Stomach (tissue), 9 donors: ENCODE measurements around the gene KLHL29. TPM values are rescaled to one million over a fixed set of nuclear protein-coding genes. Genes with fewer than 3 reads are reported as not detected.

ENCODE experiments used
- DNase-seq, 2 donors: peaks; one replicate each; pipeline versions ENCODE4 v3.0.0 to v3.0.0-alpha.2; 2013 to 2019
- H3K27ac ChIP-seq, 5 donors: fragments of 200-600 bp in 4 of 5; sonication (generic) in 4 of 5; one replicate each; pipeline ENCODE4 v1.5.1; 2013 to 2019; ENCODE audit warnings: mild to moderate bottlenecking in 1 of 5, moderate library complexity in 1 of 5
- H3K27me3 ChIP-seq, 3 donors: fragments of 200-600 bp; sonication (generic); one replicate each; pipeline ENCODE4 v1.5.1; 2017 to 2019; ENCODE audit warnings: mixed run types in 1 of 3
- H3K36me3 ChIP-seq, 4 donors: fragments of 200-600 bp; sonication (generic); 1 replicate in 3 of 4; 2 replicates in 1 of 4; pipeline ENCODE4 v1.5.1; 2016 to 2019
- H3K4me1 ChIP-seq, 4 donors: fragments of 200-600 bp; sonication (generic); one replicate each; pipeline ENCODE4 v1.5.1; 2016 to 2019
- H3K4me3 ChIP-seq, 4 donors: fragments of 200-600 bp; sonication (generic) in 3 of 4; one replicate each; pipeline ENCODE4 v1.5.1; 2016 to 2019; ENCODE audit warnings: mild to moderate bottlenecking in 1 of 4
- H3K9me3 ChIP-seq, 4 donors: fragments of 200-600 bp; sonication (generic); one replicate each; pipeline ENCODE4 v1.5.1; 2016 to 2019
- CTCF ChIP-seq, 7 experiments: fragments of 450-650 bp in 4 of 7; fragments of 200-600 bp in 3 of 7; sonication (generic) in 3 of 7; IDR thresholded peaks; one replicate each; pipeline ENCODE4 v1.5.1; 2016 to 2019; ENCODE audit warnings: antibody characterized with exemption in 7 of 7, control low read depth in 2 of 7, mild to moderate bottlenecking in 1 of 7
- EP300 ChIP-seq: sonication (generic); formaldehyde crosslinking; IDR thresholded peaks from one replicate; pipeline ENCODE4 v1.6.1; 2017; ENCODE audit warnings: antibody characterized with exemption
- POLR2A ChIP-seq, 4 donors: fragments of 450-650 bp; IDR thresholded peaks; one replicate each; pipeline ENCODE4 v1.6.1; 2016; ENCODE audit warnings: antibody characterized with exemption in 4 of 4, control low read depth in 2 of 4, mild to moderate bottlenecking in 1 of 4, moderate library complexity in 1 of 4
- POLR2AphosphoS5 ChIP-seq, 3 donors: sonication (generic); formaldehyde crosslinking; IDR thresholded peaks; one replicate each; pipeline ENCODE4 v1.6.1; 2016; ENCODE audit warnings: antibody characterized with exemption in 3 of 3
- whole genome bisulfite sequencing, 5 donors: extraction: QIAGEN DNeasy Blood & Tissue Kit in 3 of 5; methylation state at CpG; one replicate each; pipeline versions ENCODE4 v1.1.5 to v1.1.7; 2013 to 2018; 5-methylcytosine and 5-hydroxymethylcytosine counted together
- intact Hi-C: fragments of 100-400 bp; cut with DNase I; formaldehyde crosslinking; loops from one replicate; pipeline ENCODE4 v1.15.1; 2023; ENCODE audit warnings: low total_unique reads
- polyA plus RNA-seq, 3 donors: library from polyadenylated mRNA; stranded (reverse); fragments of 200-250 nt; gene quantifications; one replicate each; pipeline ENCODE4 v1.2.3, GENCODE V29; 2013
- total RNA-seq, 5 donors: library from RNA; depleted of rRNA; stranded (reverse); fragments of >200 nt; gene quantifications; one replicate each; pipeline versions ENCODE4 v1.1.0 to v1.2.3, GENCODE V29; 2014 to 2016
- donor health status: healthy with polysubstance abuse.
- donor health status: Bipolar disorder and iron deficiency.
- donor health status: healthy.

Gene KLHL29
- total and polyA plus RNA-seq, 8 donors, result under 0.01 to 6.6 (median 1.3) TPM

GRCh38 chr2:23385748-23386338 is 864 bp downstream of the KLHL29 start:
- Histone ChIP-seq H3K36me3 (no peaks in the 10 kb centered on the region), H3K27me3 (peaks cover 0 to 68% (median 26%) of the 10 kb centered on the region in 3 donors), H3K4me3 (peak overlapping the region; percentile 71 to 85 (median 72)), H3K4me1 (peaks cover 15 to 38% (median 25%) of the 10 kb centered on the region in 4 donors), H3K27ac (peak overlapping the region; percentile 78 to 95 (median 82)), H3K9me3 (no peaks in the 10 kb centered on the region)
- TF ChIP-seq POLR2AphosphoS5 (IDR thresholded peaks at IDR 0.05) (no peak), CTCF (IDR thresholded peaks at IDR 0.05) (no peak), POLR2A (IDR thresholded peaks at IDR 0.05) (no peak), EP300 (no peak)
- intact Hi-C loops, result no loop called here
- DNase-seq, result peak in 1 of 2 donors; percentile 51
- 1 to 5% (median 2%) methylated on average over 9 to 63 of the region's 63 CpGs for WGBS, 5 donors

- H3K4me1 ChIP-seq, result peaks cover 15 to 32% (median 24%) of the 10 kb centered on the region in 4 donors
- peaks cover 0 to 75% (median 26%) of the 10 kb centered on the region in 3 donors for H3K27me3 ChIP-seq
- intact Hi-C loops, result no loop called here
- TF ChIP-seq CTCF (IDR thresholded peaks at IDR 0.05) (no peak), EP300 (no peak), POLR2AphosphoS5 (IDR thresholded peaks at IDR 0.05) (no peak), POLR2A (IDR thresholded peaks at IDR 0.05) (no peak)
- no peaks in the 10 kb centered on the region for H3K36me3 ChIP-seq
- peak overlapping the region; percentile 71 to 85 (median 72) for H3K4me3 ChIP-seq
- DNase-seq, result peak in 1 of 2 donors; percentile 68
- WGBS, 5 donors, result 0 to 1% (median 1%) methylated on average over 41 to 91 of the region's 91 CpGs
- no peaks in the 10 kb centered on the region for H3K9me3 ChIP-seq
- H3K27ac ChIP-seq, result peak overlapping the region in 4 of 5 donors; percentile 4 to 95 (median 84)
Observed at GRCh38 chr2:23386339-23387220, 1.6 kb downstream of the KLHL29 start.

- H3K9me3 ChIP-seq, result no peaks in the 10 kb centered on the region
- WGBS, 5 donors, result 4 to 12% (median 4%) methylated on average over 9 of the region's 9 CpGs
- H3K27me3 ChIP-seq, result peaks cover 0 to 77% (median 26%) of the 10 kb centered on the region in 3 donors
- peak overlapping the region in 3 of 5 donors; percentile 82 to 95 (median 86) for H3K27ac ChIP-seq
- peak overlapping the region; percentile 71 to 85 (median 72) for H3K4me3 ChIP-seq
- no peak for DNase-seq
- H3K4me1 ChIP-seq, result peaks cover 15 to 31% (median 24%) of the 10 kb centered on the region in 4 donors
- no peaks in the 10 kb centered on the region for H3K36me3 ChIP-seq
- no peak for TF ChIP-seq POLR2AphosphoS5 (IDR thresholded peaks at IDR 0.05)
- TF ChIP-seq EP300, result no peak
- no peak for TF ChIP-seq POLR2A (IDR thresholded peaks at IDR 0.05)
- no peak for TF ChIP-seq CTCF (IDR thresholded peaks at IDR 0.05)
- intact Hi-C loops, result no loop called here
Observed at GRCh38 chr2:23387221-23387550, 2.2 kb downstream of the KLHL29 start.

GRCh38 chr2:23387845-23388244 is 2.9 kb downstream of the KLHL29 start:
- TF ChIP-seq CTCF (IDR thresholded peaks at IDR 0.05) (no peak), EP300 (no peak), POLR2AphosphoS5 (IDR thresholded peaks at IDR 0.05) (no peak), POLR2A (IDR thresholded peaks at IDR 0.05) (no peak)
- WGBS, 5 donors, result 54 to 70% (median 61%) methylated on average over 3 of the region's 3 CpGs
- Histone ChIP-seq H3K27me3 (peaks cover 0 to 73% (median 26%) of the 10 kb centered on the region in 3 donors), H3K27ac (peak overlapping the region in 1 of 5 donors; percentile 95), H3K4me1 (peaks cover 15 to 36% (median 24%) of the 10 kb centered on the region in 4 donors), H3K9me3 (no peaks in the 10 kb centered on the region), H3K36me3 (no peaks in the 10 kb centered on the region), H3K4me3 (no peak overlapping the region)
- intact Hi-C loops, result no loop called here
- DNase-seq, result no peak
